Lower leg skin (tissue), 3 donors: ENCODE results near the gene CPLANE1.

Source experiments
- CTCF ChIP-seq, 3 donors: fragments of 450-650 bp; IDR thresholded peaks; one replicate each; pipeline ENCODE4 v1.5.1; 2016; ENCODE audit warnings: antibody characterized with exemption in 3 of 3, mild to moderate bottlenecking in 3 of 3, moderate library complexity in 2 of 3
- POLR2A ChIP-seq, 2 donors: fragments of 450-650 bp; IDR thresholded peaks; one replicate each; pipeline ENCODE4 v1.6.1; 2016 to 2017; ENCODE audit warnings: antibody characterized with exemption in 2 of 2, mild to moderate bottlenecking in 1 of 2, moderate library complexity in 1 of 2

- TF ChIP-seq CTCF (IDR thresholded peaks at IDR 0.05) (no peak), POLR2A (IDR thresholded peaks at IDR 0.05) (no peak)
These were observed 145.9 kb downstream of the CPLANE1 start for GRCh38 chr5:37103302-37103701.
